ENCODE data around the gene PTGES.

DNA sequence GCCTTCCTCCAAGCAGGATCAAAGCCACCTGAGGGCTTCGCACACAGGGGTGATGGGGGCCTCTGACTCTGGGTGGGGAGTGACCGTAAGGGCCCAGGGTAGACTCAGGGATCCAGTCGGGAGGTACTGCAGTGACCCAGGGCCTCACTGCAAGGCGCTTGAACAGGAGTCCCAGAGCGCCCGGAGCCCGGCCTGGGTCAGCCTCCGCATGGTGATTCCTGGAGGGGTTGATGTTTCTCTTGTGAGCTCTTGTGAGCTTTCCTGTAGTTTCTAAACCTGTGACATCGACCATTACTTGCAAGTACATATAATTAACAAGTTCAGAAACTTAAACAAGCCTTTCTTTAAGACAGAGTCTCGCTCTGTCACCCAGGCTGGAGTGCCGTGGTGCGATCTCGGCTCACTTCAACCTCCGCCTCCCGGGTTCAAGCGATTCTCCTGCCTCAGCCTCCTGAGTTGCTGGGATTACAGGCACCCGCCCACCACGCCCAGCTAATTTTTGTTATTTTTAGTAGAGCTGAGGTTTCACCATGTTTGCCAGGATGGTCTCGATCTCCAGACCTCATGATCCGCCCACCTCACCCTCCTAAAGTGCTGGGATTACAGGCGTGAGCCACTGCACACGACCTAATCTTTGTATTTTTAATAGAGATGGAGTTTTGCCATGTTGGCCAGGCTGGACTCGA, 19.8 kb downstream of the PTGES start:
- TF ChIP-seq, protein P1, sequence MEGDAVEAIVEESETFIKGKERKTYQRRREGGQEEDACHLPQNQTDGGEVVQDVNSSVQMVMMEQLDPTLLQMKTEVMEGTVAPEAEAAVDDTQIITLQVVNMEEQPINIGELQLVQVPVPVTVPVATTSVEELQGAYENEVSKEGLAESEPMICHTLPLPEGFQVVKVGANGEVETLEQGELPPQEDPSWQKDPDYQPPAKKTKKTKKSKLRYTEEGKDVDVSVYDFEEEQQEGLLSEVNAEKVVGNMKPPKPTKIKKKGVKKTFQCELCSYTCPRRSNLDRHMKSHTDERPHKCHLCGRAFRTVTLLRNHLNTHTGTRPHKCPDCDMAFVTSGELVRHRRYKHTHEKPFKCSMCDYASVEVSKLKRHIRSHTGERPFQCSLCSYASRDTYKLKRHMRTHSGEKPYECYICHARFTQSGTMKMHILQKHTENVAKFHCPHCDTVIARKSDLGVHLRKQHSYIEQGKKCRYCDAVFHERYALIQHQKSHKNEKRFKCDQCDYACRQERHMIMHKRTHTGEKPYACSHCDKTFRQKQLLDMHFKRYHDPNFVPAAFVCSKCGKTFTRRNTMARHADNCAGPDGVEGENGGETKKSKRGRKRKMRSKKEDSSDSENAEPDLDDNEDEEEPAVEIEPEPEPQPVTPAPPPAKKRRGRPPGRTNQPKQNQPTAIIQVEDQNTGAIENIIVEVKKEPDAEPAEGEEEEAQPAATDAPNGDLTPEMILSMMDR (IDR thresholded peaks at IDR 0.05), result no peak
- TF ChIP-seq CHD2 (IDR thresholded peaks at IDR 0.05; ENCODE audit: low read length, partially characterized antibody) (no peak), POLR2AphosphoS5 (IDR thresholded peaks at IDR 0.05; ENCODE audit: low read depth, low read length) (no peak), RCOR1 (IDR thresholded peaks at IDR 0.05; ENCODE audit: low read length) (no peak)

Data from SK-N-SH (cell line).